ENCODE measurements around the gene SNX14.
A peak's percentile ranks its signal among the peaks of the same experiment; 100 is the strongest.

Gene SNX14

DNA sequence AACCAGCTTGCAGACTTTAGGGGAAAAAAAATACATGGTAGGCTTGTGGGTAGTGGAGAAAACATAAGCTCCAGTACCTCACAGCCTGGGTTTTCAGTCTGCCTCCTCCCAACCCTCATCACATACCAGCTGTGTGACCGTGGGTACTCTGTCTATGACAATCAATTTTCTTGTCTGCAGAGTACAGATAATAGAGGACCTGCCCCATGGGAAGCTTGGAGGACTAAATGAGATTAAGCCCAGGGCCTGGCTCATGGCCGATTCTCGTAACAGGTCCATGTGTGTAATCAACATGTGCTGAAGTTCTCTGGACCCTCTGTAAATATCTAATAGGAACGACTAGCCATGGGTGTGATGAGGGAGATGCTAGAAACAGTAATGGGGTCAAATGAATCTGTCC is 109.8 kb downstream of the SNX14 start:
- no peak for TF ChIP-seq EP300 (IDR thresholded peaks at IDR 0.05; ENCODE audit: borderline replicate concordance)
- TF ChIP-seq, protein P1, sequence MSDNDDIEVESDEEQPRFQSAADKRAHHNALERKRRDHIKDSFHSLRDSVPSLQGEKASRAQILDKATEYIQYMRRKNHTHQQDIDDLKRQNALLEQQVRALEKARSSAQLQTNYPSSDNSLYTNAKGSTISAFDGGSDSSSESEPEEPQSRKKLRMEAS (IDR thresholded peaks at IDR 0.05): no peak

DNA sequence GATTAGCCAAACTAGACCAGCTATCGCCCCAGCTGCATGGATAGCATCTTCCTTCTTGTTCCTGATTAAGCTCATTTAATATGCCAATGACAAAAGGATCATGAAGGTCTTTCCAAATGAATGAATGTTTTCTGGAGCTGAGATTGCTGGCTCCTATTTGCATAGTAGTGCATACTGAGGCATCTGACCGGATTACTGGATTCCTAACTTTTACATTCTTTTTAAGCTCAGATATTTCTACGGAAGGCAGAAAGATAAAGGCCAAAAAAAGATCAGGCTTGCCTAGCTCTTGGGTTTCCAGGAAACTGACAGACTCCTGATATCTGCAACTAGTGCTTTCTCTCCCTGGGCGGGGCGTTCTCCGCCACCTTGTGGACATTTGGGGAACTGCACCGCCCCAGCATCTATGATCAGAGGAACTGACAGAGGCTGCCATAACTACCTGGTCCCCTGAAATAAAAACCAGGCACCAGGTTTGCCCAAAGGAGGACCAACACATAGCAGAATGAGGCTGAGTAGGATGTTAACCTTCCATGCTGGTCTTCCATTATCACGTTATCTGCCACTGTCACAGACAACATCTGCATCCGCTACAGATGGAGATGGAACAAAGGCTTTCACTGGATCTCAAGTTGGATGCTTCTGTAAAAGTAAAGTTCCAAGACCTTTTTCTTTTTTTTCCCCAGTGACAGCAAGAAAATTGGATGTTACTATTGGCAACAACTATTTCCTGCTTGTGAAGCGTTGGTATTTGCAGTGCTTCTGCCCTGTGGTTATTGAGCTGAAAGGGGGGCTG is 110.6 kb downstream of the SNX14 start:
- TF ChIP-seq NFIC (IDR thresholded peaks at IDR 0.05) (no peak), TAF1 (IDR thresholded peaks at IDR 0.05; ENCODE audit: low read depth) (no peak), CEBPB (IDR thresholded peaks at IDR 0.05) (no peak), TCF12 (IDR thresholded peaks at IDR 0.05; ENCODE audit: low read depth) (no peak), FOXM1 (IDR thresholded peaks at IDR 0.05; ENCODE audit: borderline replicate concordance, low read depth) (no peak), RAD21 (IDR thresholded peaks at IDR 0.05; ENCODE audit: low read depth) (peak; percentile 95), YY1 (IDR thresholded peaks at IDR 0.05; ENCODE audit: low read depth) (no peak), TEAD4 (IDR thresholded peaks at IDR 0.05) (no peak)

DNA sequence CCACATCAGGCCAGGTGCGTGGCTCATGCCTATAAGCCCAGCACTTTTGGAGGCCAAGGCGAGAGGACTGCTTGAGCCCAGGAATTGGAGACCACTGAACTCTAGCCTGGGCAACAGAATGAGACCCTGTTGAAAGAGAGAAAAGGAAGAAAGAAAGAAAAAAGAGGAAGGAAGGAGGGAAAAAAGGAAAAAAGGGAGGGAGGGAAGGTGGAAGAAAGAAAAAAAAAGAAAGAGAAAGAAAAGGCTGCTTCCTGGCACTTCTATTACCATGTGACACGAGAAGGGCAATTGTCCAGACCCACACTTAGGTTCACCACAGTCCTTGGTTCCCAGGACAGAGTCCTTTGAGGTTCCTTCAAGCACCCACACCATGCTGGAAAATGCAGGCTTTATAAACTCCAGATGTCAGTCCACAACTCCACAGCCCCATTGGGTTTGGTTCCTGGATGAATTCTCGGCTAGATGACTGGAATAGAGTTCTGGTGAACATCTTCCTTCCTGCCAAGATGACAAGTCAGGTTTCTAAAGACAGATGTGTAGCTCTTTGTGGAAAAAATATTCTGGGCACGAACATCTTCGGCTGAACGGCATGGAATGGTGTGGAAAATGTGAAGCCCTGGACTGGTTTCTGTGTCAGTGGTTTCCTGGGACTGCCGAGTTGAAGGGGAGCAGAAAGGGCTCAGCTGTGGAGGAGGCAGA is 111.3 kb downstream of the SNX14 start:
- TF ChIP-seq ZBTB7A (IDR thresholded peaks at IDR 0.05; ENCODE audit: low read depth): no peak
- TF ChIP-seq EP300 (IDR thresholded peaks at IDR 0.05; ENCODE audit: borderline replicate concordance): no peak

DNA sequence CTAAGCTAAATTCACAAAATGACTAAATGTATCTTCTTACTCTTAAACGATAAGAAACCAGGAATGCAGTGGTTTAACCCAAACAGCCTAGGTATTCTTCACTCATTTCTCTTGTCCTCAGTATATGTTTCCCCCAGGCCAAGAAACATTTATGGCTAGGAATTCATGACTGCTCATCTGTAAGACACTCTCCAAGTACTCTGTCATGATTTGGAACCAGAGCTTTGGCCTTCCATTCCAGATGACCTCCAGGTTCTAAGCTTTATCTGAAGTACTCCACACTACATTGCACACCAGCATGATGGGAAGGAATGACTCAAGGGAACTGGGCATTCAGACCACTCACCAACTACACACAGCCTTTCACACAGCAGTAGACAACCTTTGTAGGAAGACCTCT is 114.5 kb downstream of the SNX14 start:
- TF ChIP-seq RAD21 (IDR thresholded peaks at IDR 0.05; ENCODE audit: low read depth) (no peak), ZBTB7A (IDR thresholded peaks at IDR 0.05; ENCODE audit: low read depth) (no peak), CEBPB (IDR thresholded peaks at IDR 0.05) (no peak), YY1 (IDR thresholded peaks at IDR 0.05; ENCODE audit: low read depth) (no peak), TAF1 (IDR thresholded peaks at IDR 0.05; ENCODE audit: low read depth) (no peak)
- TF ChIP-seq, protein P2, sequence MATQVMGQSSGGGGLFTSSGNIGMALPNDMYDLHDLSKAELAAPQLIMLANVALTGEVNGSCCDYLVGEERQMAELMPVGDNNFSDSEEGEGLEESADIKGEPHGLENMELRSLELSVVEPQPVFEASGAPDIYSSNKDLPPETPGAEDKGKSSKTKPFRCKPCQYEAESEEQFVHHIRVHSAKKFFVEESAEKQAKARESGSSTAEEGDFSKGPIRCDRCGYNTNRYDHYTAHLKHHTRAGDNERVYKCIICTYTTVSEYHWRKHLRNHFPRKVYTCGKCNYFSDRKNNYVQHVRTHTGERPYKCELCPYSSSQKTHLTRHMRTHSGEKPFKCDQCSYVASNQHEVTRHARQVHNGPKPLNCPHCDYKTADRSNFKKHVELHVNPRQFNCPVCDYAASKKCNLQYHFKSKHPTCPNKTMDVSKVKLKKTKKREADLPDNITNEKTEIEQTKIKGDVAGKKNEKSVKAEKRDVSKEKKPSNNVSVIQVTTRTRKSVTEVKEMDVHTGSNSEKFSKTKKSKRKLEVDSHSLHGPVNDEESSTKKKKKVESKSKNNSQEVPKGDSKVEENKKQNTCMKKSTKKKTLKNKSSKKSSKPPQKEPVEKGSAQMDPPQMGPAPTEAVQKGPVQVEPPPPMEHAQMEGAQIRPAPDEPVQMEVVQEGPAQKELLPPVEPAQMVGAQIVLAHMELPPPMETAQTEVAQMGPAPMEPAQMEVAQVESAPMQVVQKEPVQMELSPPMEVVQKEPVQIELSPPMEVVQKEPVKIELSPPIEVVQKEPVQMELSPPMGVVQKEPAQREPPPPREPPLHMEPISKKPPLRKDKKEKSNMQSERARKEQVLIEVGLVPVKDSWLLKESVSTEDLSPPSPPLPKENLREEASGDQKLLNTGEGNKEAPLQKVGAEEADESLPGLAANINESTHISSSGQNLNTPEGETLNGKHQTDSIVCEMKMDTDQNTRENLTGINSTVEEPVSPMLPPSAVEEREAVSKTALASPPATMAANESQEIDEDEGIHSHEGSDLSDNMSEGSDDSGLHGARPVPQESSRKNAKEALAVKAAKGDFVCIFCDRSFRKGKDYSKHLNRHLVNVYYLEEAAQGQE (IDR thresholded peaks at IDR 0.05; ENCODE audit: low read depth): no peak
- TF ChIP-seq, protein P1 (IDR thresholded peaks at IDR 0.05): no peak
- TF ChIP-seq, protein P3, sequence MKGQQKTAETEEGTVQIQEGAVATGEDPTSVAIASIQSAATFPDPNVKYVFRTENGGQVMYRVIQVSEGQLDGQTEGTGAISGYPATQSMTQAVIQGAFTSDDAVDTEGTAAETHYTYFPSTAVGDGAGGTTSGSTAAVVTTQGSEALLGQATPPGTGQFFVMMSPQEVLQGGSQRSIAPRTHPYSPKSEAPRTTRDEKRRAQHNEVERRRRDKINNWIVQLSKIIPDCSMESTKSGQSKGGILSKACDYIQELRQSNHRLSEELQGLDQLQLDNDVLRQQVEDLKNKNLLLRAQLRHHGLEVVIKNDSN (IDR thresholded peaks at IDR 0.05): no peak

DNA sequence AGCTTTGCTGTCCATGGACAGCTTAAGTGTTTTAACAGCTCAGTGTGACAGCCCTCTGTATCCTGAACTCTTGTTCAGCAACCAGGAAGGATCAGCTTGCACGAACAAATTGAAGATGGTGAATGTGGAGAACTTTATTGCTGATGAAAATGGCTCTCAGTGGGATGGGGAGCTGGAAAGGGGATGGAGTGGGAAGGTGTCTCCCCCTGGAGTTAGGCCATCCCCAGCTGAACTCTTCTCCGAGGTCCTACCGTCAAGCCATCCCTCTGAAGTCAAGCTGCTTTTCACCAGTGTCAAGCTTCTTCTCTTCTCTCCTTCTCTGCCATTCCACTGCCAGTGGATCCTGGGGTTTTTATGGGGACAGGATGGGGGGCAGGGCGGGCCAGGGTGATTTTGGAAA is 117.1 kb downstream of the SNX14 start:
- TF ChIP-seq EP300 (IDR thresholded peaks at IDR 0.05; ENCODE audit: borderline replicate concordance) (no peak), CEBPB (IDR thresholded peaks at IDR 0.05) (no peak), TAF1 (IDR thresholded peaks at IDR 0.05; ENCODE audit: low read depth) (no peak), RAD21 (IDR thresholded peaks at IDR 0.05; ENCODE audit: low read depth) (peak; percentile 28; the same call in 1 of the 2 replicates)

DNA sequence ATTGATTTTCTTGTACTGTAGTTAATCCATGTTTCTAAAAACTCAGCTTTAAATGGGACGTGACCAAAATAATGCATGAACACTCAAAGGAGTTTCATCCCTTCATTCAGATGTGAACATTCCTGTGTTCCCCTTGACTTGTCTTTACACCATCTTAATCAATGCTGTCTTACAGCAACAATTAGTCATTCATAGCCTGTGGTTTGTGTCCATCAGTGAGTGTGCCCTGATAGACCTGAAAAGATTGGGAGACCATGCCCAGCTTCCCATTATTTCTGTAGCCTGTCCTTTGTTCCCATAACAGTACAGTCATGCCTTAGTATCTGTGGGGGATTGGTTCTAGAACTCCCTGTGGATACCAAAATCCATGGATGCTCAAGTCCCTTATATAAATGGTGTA is 119.9 kb downstream of the SNX14 start:
- TF ChIP-seq, protein P3 (IDR thresholded peaks at IDR 0.05): no peak
- no peak for TF ChIP-seq TAF1 (IDR thresholded peaks at IDR 0.05; ENCODE audit: low read depth)
- TF ChIP-seq TCF12 (IDR thresholded peaks at IDR 0.05; ENCODE audit: low read depth): no peak
- no peak for TF ChIP-seq ZBTB7A (IDR thresholded peaks at IDR 0.05; ENCODE audit: low read depth)
- no peak for TF ChIP-seq TEAD4 (IDR thresholded peaks at IDR 0.05)
- TF ChIP-seq, protein P1 (IDR thresholded peaks at IDR 0.05): no peak
- TF ChIP-seq NFIC (IDR thresholded peaks at IDR 0.05): no peak
- TF ChIP-seq EP300 (IDR thresholded peaks at IDR 0.05; ENCODE audit: borderline replicate concordance): no peak
- no peak for TF ChIP-seq RAD21 (IDR thresholded peaks at IDR 0.05; ENCODE audit: low read depth)
- no peak for TF ChIP-seq CREB1 (IDR thresholded peaks at IDR 0.05; ENCODE audit: low read depth)
- TF ChIP-seq CEBPB (IDR thresholded peaks at IDR 0.05): no peak
- no peak for TF ChIP-seq EGR1 (IDR thresholded peaks at IDR 0.05)
- no peak for TF ChIP-seq FOXM1 (IDR thresholded peaks at IDR 0.05; ENCODE audit: borderline replicate concordance, low read depth)
- TF ChIP-seq YY1 (IDR thresholded peaks at IDR 0.05; ENCODE audit: low read depth): no peak
- TF ChIP-seq, protein P2 (IDR thresholded peaks at IDR 0.05; ENCODE audit: low read depth): no peak

All from Ishikawa (cell line).